Kidney epithelial cell (primary cell): ENCODE data around the gene CDH2. TPM values are rescaled to one million over a fixed set of nuclear protein-coding genes. Genes with fewer than 3 reads are reported as not detected.

Experiments
- DNase-seq: peaks from one replicate; pipeline ENCODE4 v3.0.0-alpha.2; 2010; ENCODE audit warnings: low read depth
- H3K27me3 ChIP-seq: 2 replicates; pipeline ENCODE4 v1.6.0; 2011; ENCODE audit warnings: low read length; ENCODE audit not compliant: control insufficient read depth, insufficient read depth
- H3K36me3 ChIP-seq: 2 replicates; pipeline ENCODE4 v1.5.1; 2011; ENCODE audit warnings: low read length; ENCODE audit not compliant: control insufficient read depth, insufficient read depth
- H3K4me3 ChIP-seq: 2 replicates; pipeline ENCODE4 v1.5.1; 2011; ENCODE audit warnings: low read depth, mild to moderate bottlenecking, control low read depth, low read length
- total RNA-seq: library from RNA; depleted of rRNA; stranded (reverse); fragments of >200 nt; gene quantifications from 2 replicates; pipeline ENCODE4 v1.2.3, GENCODE V29; 2015
- TF ChIP-seq, protein P1 (sequence below): IDR thresholded peaks from 2 replicates; pipeline ENCODE4 v1.5.1; 2011; ENCODE audit warnings: mild to moderate bottlenecking, moderate library complexity, low read length, control low read depth, inconsistent platforms; ENCODE audit not compliant: insufficient read depth, poor library complexity, severe bottlenecking

Gene CDH2
- total RNA-seq, result 190 and 196 TPM in 2 replicates

DNA sequence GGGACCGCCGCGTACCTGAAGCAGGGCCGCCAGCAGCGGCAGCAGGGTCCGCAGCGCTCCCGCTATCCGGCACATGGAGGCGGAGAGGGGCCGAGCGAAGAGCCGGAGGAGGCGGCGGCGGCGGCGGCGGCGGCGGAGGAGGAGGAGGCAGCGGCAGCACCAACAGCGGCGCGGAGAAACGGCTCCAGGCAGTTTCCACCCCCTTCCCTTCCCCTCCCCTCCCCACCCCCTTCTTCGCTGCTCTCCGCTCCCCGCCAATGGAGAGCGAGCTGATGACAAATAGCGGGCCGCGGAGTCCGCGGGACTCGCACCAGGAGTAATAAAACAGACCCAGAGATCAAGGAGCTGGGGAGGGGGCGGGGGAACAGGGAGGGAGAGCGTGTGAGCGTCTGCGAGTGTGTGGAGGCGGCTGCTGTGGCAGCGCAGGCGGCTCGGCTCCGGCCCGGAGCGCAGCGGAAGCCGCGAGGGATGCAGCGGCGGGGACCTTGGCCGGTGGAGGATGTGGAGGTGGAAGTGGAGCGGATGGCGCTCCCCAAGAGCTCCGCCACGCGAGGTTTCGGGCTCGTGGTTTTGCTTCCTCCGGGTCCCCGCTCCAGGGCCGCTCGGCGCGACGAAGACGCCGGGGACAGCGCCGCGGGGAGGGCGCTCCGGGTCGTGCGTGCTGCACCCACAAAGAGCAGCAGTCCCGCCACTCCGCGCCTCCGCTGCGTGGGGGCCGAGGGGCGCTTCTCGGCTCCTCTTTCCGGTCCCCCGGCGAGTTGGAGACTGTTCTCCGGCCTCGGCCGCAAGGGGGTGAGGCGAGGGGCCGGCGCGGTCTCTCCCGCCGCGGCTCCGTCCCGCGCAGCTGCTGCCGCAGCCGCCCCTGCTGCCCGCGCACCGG lies at the start of gene CDH2:
Gene CDH2, minus strand, starts transcription at position 183 of the 880 bp plus-strand sequence. Its CDS starts 108 bp downstream, at position 75.
- peak within 1 kb of the TSS; percentile 79 for H3K4me3 ChIP-seq
- TF ChIP-seq, protein P1, sequence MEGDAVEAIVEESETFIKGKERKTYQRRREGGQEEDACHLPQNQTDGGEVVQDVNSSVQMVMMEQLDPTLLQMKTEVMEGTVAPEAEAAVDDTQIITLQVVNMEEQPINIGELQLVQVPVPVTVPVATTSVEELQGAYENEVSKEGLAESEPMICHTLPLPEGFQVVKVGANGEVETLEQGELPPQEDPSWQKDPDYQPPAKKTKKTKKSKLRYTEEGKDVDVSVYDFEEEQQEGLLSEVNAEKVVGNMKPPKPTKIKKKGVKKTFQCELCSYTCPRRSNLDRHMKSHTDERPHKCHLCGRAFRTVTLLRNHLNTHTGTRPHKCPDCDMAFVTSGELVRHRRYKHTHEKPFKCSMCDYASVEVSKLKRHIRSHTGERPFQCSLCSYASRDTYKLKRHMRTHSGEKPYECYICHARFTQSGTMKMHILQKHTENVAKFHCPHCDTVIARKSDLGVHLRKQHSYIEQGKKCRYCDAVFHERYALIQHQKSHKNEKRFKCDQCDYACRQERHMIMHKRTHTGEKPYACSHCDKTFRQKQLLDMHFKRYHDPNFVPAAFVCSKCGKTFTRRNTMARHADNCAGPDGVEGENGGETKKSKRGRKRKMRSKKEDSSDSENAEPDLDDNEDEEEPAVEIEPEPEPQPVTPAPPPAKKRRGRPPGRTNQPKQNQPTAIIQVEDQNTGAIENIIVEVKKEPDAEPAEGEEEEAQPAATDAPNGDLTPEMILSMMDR, result no peak
- no peaks in the 10 kb centered on the region for H3K36me3 ChIP-seq
- H3K27me3 ChIP-seq, result no peaks in the 10 kb centered on the region
- peak; percentile 69 for DNase-seq

GRCh38 chr18:28212060-28212459 lies 35.1 kb upstream of the CDH2 start:
- TF ChIP-seq, protein P1, result no peak
- no peaks in the 10 kb centered on the region for H3K27me3 ChIP-seq
- DNase-seq, result no peak
- no peak overlapping the region for H3K4me3 ChIP-seq
- H3K36me3 ChIP-seq, result no peaks in the 10 kb centered on the region

DNA sequence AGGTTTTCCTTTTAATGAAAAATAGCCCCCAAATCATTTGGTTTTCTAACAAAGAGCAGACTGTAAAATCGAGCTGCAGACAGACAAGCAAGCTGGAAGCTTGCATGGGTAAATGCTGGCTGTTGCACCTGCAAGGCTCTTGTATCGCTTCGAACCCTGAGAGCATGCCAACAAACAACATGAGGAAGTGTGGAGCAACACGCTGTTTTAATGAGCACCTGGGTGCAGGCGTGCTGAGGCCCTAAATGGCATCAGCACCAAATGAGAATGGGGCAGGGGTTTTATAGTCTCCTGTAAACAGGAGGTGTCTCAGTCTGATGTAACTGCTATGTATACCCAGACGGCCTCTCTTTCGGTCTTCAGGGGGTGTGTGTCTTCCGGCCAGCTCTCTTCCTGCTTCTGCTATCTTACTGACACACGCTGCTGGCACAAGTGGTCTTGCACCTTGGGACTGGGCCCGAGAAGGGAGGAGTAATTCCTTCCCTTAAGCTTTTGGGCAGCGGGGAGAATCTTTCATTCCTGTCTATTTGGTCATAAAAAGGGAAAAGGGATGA lies 31.9 kb upstream of the CDH2 start:
- Histone ChIP-seq H3K27me3 (no peaks in the 10 kb centered on the region), H3K36me3 (no peaks in the 10 kb centered on the region), H3K4me3 (no peak overlapping the region)
- TF ChIP-seq, protein P1, result no peak
- no peak for DNase-seq

DNA sequence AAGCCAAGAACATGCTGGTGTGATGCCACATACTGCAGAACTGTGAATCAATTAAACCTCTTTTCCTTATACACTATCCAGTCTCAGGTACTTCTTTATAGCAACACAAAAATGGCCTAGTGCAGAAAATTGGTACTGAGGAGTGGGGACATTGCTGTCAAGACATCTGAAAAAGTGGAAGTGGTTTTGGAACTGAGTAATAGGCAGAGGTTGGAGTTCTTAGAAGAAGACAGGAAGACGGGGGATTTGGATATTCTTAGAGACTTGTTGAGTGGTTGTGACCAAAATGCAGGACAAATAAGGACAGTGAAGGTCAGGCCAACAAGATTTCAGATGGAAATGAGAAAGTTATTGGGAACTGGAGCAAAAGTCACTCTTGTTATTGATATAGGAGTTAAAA lies 31.3 kb upstream of the CDH2 start:
- no peaks in the 10 kb centered on the region for H3K27me3 ChIP-seq
- DNase-seq, result no peak
- H3K36me3 ChIP-seq, result no peaks in the 10 kb centered on the region
- TF ChIP-seq, protein P1, result no peak
- no peak overlapping the region for H3K4me3 ChIP-seq

DNA sequence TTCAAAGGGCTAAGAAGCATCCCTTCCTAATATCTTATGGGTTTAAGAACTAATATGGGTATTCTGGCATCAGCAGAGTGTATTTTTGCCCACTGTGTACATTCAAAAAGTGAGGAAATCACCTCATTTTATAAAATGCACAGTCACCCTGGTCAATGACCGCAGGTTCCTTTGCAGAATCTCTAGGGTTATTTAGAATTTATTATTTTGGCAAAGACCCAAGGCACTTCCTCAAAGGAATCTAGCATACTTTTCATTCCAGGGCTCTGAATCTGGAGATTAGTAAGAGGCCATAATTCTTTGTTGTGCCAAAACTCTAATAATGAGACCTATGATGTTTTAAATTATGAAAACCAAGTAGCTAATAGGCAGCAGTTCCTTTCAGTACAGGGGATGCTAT lies 27.2 kb upstream of the CDH2 start:
- Histone ChIP-seq H3K4me3 (no peak overlapping the region), H3K27me3 (no peaks in the 10 kb centered on the region), H3K36me3 (no peaks in the 10 kb centered on the region)
- TF ChIP-seq, protein P1, result no peak
- peak; percentile 45 for DNase-seq
